Measurements from ENCODE around the gene ETV3L.
A peak's percentile ranks its signal among the peaks of the same experiment; 100 is the strongest.
"Not testable (repeated sequence)": the region's sequence is repeated elsewhere in the genome, so short reads cannot be mapped to it uniquely, and the experiment has no call there.

The ETV3L gene

GRCh38 chr1:157104598-157105293, 5.1 kb upstream of the ETV3L start:
- no peak for DNase-seq

DNA sequence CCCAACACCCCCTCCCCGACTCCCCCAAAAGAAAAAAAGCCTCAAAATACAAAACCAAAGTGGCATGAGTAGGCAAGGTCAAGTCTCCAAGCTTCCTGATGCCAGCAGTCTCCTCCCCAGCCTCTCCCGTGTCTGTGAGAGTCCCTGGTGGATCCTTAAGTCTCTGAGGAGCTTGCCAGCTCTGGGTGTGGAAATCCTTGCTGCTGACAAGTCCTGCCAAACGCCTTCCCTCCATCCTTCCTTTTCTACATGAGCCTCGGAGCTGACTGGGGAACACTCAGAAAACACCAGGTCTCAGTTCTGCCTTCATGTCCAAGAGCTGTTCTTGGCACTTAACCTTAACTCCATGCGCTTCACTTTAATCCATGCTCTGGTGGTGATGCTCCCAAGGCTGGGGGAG, 3.7 kb upstream of the ETV3L start:
- no peak for DNase-seq

GRCh38 chr1:157101149-157101548, 1.5 kb upstream of the ETV3L start:
- DNase-seq = no peak

GRCh38 chr1:157098987-157099632, 498 bp downstream of the ETV3L start:
- not testable (repeated sequence) for DNase-seq

- no peak for DNase-seq
Measured at GRCh38 chr1:157098519-157098918, 1.1 kb downstream of the ETV3L start.

DNA sequence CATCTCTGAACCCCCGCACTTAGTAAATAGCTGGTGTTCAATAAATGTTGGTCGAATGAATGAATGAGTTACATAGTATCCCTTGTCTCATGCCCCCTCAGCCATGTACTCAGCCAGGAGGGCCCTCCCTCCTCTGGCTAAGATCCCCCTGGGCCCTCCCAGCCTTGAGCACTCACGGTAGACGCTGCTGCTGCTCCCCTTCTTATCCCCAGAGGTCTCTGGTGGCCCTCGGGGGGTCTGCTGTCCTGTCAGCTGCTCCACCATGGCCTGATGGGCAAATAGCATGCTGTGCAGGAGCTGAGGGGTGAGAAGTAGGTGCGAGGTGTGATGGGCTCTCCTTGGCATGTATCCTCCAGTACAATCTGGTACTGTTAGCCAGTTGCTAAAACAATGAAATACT, 1.9 kb downstream of the ETV3L start:
- DNase-seq = no peak

GRCh38 chr1:157096881-157097280, 2.7 kb downstream of the ETV3L start:
- no peak for DNase-seq

- no peak for DNase-seq
Measured at GRCh38 chr1:157095551-157095950, 4.1 kb downstream of the ETV3L start.

- DNase-seq = no peak
Measured at GRCh38 chr1:157095091-157095490, 4.5 kb downstream of the ETV3L start.

- DNase-seq = no peak
Measured at GRCh38 chr1:157092831-157093230, 6.8 kb downstream of the ETV3L start.

DNA sequence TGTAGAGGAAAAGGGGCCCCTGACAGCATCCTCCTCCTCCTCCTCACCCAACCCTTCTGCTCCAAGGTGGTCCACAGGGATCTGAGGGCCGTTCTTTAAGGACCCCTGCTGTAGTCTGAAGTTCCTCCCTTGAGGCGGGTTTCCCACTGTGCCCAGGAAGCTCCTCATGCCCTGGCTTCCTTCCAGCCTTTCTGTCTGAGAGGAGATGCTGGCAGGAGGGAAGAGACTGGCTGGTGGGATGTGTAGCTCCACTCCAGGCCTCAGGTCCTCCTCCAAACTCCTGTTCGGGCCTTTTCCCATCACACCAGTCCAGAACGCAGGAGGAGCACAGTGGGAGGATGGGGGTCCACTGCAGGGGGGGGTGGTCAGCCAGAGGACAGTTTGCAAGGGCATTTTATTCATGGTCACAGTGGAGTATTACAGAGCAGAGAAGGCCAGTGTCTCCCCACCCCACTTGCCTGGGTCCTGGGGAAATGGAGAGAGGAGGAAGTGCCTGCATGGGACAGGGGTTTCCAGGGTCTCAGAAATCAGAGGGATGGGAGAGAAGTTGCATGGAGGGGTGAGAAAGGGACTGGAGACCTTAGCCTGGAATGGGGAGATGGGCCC, 7.8 kb downstream of the ETV3L start:
- no peak for DNase-seq

DNA sequence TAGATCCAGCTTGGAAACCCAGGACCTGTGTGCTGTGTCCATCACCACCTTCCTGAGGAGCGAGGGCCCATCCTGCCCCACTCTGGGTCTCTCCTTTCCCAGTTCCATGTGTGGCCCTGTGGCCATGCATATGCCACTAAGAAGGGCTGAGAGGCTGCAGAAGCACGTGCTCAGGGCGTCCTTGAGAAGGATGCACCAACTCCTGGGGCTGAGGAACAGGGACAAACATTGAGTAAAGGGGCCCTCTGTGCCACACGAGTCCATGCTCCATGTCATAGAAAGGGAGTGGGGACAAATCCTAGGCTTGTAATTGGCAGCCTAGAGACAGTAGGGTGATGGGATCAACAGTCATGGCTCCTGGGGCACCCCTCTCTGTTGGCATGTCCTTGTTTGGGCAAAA, 8.4 kb downstream of the ETV3L start:
- no peak for DNase-seq

DNA sequence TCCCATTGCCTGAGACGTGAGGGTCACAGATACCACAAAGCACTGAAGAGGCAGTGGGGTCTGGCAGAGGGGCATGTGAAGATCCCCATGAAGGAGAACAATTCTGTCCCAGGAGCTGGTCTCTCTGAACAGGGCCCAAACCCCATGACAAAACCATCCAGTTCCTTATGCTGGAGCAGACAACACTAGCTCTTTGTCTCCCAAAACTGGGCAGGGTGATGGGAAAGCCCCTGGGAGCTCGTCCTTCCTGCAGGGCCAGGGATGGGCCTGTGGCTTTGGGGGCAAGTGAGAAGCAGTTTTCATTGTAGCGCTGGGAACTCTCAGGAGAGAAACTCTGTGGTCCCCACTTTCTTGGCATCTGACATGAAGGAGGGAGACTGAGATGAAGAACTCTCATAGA, 8.8 kb downstream of the ETV3L start:
- DNase-seq = no peak

DNA sequence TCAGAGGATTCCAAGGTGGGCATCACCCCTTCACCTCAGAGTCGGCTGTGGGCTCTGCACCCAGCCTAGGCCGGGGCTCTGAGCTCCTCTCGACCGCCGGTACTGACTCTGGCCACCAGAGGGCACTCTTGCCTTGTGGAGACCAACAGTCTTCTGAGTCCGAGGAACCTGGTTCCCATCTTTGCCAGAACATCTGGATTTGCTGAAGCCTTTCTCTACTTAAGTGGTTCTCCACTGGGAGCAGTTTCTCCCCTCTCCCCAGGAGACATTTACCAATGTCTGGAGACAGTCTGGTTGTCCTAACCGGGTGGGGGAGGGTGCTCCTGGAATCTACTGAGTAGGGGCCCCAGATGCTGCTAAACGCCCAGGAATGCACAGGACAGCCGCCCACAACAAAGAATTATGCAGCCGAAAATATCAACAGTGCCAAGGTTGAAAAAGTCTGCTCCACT, 9.4 kb downstream of the ETV3L start:
- peak; percentile 76 for DNase-seq

DNA sequence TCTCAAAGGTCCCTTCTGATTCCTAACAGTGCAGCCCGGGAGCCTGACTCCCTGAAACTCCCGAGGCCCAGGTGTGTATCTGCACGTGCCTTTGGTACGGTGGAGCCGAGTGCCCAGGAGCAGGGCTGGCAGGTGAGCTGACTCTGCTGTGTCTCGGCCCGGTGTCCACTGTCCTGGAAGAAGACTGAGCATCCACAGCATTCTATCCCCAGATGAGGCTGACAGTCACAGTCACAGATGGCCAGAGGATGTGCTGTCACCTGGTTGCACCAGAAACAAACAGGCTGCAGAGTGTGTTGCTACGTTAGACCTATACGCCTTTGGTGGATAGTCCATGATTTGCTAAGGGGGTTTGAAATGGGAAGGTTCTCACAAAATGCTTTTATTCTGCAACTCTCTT, 9.8 kb downstream of the ETV3L start:
- DNase-seq = no peak

DNA sequence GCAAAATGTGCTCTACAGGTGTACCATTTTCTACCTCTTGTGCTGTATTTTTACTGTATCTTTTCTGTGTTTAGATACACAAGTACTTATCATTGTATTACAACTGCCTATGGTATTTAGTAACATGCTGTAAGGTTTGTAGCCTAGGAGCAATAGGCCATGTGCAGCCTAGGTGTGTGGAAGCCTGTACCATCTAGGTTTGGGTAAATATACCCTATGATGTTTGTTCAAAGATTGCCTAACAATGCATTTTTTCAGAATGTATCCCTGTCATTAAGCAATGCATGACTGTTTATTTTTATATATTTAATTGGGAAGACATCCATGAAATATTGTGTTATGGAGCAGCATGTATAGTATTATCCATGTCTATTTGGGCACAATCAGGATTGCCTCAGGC, 11.0 kb downstream of the ETV3L start:
- DNase-seq = no peak

GRCh38 chr1:157087030-157087429, 12.6 kb downstream of the ETV3L start:
- no peak for DNase-seq

GRCh38 chr1:157086299-157086698, 13.3 kb downstream of the ETV3L start:
- no peak for DNase-seq

DNA sequence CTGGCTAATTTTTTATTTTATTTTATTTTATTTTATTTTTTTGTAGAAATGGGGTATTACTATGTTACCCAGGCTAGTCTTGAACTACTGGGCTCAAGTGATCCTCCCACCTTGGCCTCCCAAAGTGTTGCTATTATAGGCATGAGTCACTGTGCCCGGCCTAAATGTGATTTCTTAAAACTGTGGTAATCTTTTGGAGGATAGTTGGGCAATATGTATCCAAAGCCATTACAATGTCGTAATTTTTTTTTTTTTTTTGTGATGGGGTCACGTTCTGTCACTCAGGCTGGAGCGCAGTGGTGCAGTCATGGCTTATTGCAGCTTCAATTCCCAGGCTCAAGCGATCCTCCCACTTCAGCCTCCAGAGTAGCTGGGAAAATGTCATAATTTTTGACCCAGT, 14.2 kb downstream of the ETV3L start:
- no peak for DNase-seq

- DNase-seq = no peak
Measured at GRCh38 chr1:157084720-157085119, 14.9 kb downstream of the ETV3L start.

DNA sequence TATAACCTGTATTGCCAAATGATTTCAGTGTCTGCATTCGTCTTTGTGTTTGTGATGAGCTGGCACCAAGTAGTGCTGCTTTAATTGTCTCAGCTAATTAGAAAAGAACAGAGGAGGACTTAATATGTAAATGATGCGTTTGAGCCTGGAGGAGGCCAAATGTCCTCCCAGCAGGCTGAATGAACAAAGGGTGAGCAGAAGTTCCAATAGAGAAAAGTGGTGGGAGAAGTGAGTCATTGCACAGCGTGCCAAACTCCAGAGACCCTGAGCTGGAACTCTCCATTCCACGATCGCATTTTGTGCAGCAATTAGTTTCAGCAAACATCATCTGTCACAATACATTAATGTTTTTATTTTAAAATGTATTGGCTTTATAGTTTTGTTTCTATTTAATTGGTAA, 17.9 kb downstream of the ETV3L start:
- DNase-seq = no peak

GRCh38 chr1:157080714-157081113, 18.9 kb downstream of the ETV3L start:
- DNase-seq = no peak

DNA sequence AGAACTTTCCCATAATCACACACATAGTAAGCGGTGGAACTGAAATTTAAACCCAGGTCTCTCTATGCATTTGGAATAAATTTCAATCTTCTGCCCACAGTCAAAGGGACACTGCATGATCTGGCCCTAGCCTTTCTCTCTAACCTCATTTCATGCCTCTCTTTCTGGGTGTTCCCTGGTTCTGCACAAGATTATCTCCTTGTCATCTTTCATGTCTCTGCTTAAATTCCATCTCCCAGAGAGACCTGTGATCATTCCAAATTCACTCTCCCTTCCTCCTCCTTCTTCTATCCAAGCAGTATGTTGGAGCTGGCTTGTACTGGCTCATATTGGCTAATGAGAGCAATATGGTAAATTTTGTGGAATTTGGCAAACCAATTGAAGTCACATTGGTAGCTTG, 22.2 kb downstream of the ETV3L start:
- DNase-seq = no peak

- DNase-seq = peak; percentile 23
Measured at GRCh38 chr1:157073944-157074685, 25.5 kb downstream of the ETV3L start.
